GM19452 (cell line): ENCODE measurements around the gene PFKFB4.
"Not testable (repeated sequence)": the region's sequence is repeated elsewhere in the genome, so short reads cannot be mapped to it uniquely, and the experiment has no call there.

Source experiments
- ATAC-seq: cut with Tn5 transposase; IDR thresholded peaks from one replicate; pipeline ENCODE4 v1.9.1; 2021; ENCODE audit not compliant: unreplicated experiment

PFKFB4 gene

DNA sequence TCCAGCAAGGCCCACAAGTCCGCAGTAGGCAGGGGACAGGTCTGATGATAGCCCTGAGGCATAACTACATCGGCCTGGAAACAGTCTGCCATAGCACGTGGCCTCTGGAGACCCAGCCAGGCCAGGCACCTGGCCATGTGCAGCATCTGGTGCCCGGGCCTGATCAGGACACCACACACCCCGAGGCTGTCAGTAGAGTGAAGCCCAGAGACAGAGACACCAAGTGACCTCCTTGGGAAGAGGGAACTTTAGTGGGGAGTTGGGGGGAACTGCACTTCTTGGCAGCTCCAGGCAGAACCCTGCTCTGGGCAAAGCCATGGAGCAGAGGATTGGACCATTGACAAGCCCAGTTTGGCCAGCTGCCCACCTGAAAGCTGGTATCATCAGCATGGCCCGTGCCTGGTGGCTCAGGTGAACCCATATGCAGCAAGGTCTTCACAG is 53.9 kb downstream of the PFKFB4 start:
- ATAC-seq: no peak

DNA sequence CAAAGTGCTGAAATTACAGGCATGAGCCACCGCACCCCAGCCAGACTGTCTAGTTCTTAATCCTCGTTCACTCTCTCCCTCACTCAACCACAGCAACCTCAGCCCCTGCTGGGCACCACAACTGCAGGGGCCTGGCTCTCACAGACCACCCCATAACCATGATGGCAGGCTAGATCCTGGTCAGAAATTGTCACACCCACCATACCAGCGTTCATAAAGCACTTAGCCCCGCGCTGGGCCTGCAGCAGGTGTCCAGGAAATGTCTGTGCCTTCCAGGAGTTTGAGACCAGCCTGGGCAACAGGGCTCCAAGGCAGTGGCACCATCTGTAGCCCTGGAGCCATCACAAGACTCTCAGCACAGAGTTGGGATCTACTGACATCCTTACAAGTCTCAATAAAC is 54.5 kb downstream of the PFKFB4 start:
- no peak for ATAC-seq

DNA sequence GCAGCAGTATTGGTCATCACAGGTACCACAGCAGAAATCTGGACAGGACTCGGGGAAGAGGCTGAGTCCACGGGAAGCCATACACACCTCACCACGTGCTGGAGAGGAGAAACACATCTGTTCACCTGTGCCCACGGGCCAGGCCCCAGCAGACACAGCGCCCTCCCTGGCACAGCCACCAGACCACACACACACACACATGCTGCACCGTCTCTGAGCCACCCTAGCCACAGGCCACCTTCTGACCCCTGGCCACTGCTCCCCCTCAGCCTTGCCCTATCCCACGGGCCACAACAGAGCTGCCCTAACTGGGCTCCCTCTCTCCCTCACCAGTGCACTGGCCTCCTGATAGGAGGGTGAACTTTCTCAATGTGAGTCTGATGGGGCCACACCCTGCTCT is 55.4 kb downstream of the PFKFB4 start:
- ATAC-seq: no peak

DNA sequence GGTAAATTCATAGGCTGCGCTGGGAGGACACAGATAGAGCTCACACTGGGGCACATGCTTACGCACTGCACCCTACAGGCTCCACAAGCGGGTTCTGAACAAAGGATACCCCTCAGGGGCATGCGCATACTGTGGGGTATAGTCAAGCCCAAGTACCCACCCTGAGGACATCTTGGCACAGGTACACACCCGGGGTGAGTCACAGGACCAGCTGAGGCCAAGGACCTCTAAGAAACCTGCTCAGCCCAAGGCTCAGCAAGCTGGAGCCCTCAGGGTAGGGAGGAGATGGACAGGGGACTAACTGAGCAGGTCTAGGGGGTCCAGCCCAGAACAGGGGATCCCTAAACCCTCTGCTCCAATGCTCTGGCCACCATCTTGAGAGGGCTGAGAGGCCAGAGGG is 55.9 kb downstream of the PFKFB4 start:
- ATAC-seq: no peak

DNA sequence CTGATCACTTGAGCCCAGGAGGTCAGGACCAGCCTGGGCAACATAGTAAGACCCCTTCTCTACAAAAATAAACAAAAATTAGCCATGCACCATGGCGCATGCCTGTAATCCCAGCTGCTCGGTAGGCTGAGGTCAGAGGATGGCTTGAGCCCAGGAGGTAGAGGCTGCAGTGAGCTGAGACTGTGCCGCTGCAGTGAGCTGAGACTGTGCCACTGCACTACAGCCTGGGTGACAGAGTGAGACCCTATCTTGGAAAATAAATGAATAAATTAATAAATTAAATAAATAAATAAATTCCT is 63.5 kb downstream of the PFKFB4 start:
- no peak for ATAC-seq

DNA sequence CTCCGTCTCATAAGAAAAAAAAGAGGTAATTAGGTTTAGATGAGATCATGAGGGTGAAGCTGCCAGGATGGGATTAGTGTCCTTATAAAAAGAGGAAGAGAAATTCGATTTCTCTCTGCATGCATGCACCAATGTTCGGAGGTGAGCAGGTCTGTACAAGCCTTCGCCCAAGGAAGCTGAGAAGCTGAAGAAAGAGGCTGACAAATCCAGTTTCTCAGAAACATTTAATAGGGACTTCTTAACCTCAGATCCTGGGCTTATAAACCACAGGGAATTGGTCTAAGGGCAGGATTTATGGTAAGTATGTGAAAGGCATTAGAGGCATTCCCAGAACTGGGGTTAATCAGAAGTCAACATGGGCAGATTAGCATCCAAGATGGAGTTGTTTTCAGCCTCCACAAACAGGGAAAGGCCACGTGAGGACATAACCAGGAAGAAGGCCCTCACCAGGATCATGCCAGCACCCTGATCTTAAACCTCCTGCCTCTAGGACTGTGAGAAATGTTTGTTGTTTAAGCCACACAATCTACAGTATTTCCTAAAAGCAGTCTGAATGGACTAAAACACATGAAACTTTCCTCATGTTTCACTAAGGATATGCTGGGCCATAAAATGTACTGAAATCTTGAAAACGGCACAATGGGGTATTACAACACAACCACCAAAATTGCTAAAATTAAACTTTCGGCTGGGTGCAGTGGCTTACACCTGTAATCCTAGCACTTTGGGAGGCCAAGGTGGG is 64.0 kb downstream of the PFKFB4 start:
- ATAC-seq: no peak

DNA sequence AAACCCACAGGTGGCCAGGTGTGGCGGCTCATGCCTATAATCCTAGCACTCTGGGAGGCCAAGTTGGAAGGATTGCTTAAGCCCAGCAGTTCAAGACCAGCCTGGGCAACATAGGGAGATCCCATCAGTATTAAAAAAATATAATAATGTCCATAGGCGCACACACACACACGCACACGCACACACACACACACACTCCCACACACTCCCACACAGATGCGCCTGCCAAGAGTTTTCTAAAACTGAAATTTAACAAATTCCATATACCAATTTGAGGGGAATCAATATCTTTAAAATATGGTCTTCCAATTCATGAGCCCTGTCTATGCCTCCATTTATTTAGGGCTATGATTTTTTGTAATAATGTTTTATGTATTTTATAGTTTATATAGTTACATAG is 69.7 kb downstream of the PFKFB4 start:
- no peak for ATAC-seq

DNA sequence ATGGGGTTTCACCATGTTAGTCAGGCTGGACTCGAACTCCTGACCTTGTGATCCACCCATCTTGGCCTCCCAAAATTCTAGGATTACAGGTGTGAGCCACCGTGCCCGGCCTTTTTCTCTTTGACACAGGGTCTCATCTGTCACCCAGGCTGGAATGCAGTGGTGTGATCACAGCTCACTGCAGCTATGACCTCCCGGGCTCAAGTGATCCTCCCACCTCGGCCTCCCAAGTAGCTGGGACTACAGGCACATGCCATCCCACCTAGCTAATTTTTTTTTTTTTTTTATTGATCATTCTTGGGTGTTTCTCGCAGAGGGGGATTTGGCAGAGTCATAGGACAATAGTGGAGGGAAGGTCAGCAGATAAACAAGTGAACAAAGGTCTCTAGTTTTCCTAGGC is 73.8 kb downstream of the PFKFB4 start:
- not testable (repeated sequence) for ATAC-seq

DNA sequence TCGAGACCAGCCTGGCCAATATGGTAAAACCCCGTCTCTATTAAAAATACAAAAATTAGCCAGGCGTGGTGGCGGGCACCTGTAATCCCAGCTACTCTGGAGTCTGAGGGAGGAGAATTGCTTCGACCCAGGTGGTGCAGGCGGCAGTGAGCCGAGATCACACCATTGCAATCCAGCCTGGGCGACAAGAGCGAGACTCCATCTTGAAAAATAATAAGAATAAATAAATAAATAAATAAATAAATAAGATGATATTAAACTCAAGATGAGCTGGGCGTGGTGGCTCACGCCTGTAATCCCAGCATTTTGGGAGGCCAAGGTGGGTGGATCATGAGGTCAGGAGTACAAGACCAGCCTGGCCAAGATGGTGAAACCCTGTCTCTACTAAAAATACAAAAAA is 75.7 kb downstream of the PFKFB4 start:
- ATAC-seq: not testable (repeated sequence)

DNA sequence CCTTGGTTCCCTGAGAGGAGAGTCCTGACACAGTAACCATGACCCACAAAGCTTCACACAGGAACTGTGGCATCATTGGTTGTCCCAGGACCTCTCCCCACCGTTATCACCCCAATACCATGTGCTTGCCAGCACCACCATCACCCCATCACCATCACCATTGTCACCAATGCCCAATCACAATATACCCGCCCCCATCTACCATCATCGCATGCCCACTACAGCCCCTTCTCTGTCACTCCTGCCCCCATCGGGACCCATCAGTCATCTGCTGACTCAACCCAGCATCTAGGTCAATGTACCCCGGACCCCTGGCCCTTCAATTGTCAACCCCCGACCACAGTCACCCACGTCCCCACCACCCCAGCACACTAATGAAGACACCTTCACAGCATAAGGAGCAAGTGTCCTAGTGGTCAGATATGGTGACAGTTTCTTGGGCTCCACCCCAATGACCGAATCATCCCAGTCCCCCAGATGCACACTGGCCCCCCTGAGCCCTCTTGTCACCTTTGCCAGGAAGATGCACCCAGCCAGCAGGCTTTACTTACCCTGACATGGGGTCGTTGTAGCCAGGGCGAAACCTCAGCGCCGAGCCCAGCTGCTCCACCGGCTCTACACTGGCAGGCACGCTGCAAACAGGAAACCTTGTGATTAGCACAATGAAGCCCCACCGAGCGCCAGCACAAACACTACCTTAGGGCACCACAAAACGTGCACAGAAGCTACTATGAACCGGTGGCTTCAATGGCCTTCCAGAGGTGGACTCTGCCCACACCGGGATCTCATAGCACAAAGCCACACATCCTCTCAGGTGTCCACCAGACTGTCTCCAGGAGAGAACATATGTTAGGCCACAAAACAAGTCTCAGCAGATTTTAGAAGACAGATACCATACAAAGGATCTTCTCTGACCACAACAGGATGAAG is 77.7 kb downstream of the PFKFB4 start:
- no peak for ATAC-seq

DNA sequence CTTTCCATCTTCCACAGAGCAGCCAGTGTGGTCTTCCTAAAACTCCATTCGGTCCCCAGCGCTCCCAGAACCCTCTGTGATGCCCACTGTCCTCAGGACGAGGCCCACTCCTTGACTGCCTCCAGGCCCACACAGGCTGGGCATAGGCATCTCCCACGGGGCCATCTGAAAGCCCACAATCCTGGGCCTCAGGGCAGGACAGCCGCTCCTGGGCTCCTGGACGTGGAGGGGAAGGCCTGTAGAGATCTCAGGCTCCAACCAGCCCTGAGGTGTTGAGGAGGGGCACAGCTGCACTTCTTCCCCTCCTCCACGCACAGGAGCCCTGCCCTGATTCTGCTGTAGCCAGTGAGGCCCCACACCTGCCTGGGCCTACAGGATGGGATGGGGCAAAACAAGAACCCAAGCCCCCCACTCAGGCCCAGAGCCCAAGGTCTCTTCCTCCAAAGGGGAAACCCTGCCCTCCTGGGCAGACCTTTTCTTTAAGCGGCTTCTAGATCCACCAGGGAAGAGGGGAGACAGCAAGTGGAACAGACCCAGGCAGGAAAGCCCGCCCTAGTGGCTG is 78.6 kb downstream of the PFKFB4 start:
- no peak for ATAC-seq

DNA sequence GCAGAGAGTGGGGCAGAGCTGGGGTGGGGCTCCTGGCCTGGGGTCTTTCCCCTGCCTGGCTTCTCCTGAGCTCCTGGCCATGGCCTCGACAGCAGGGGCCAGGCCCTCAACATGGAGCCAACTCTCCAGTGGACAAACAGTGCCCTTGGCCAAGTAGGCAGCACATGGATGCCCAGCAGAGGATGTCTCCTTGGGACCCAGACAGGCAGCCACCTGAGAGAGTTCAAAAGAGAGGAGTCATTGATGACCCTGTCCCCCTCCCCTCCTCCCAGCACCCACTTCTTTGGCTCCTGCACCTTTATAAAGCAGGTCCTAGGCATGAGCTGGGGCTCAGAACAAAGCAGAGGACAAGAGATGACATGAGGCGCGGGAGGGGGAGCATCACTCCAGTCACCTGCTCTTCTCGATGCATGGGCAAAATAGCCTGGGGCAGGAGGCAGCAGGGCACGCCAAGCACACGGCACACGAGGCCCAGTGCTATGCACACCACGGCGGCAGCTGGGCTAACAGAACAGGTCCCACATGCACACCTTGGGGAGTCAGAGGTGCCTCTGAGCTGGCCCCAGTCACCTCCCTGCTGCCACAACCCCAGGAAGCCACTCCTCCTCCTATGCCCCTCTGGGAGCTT is 80.1 kb downstream of the PFKFB4 start:
- no peak for ATAC-seq

DNA sequence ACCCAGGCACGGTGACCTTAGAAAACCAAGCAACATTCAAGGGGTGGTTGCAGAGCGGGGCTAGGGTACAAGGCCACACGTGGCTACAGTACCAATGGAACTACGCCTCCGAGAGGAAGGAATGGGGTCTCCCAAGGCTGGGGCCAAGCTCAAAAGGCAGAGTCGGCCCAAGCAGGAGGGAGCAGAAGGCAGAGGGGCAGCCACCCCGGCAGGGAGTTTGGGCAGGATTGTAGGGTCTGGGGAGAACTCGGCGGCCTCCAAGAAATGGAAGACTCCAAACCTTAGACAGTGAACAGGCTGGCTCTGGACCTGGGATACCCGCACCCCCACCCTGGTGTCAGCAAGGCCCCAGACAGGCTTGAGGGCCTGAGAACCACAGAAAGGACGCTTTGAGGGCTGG is 81.4 kb downstream of the PFKFB4 start:
- no peak for ATAC-seq

DNA sequence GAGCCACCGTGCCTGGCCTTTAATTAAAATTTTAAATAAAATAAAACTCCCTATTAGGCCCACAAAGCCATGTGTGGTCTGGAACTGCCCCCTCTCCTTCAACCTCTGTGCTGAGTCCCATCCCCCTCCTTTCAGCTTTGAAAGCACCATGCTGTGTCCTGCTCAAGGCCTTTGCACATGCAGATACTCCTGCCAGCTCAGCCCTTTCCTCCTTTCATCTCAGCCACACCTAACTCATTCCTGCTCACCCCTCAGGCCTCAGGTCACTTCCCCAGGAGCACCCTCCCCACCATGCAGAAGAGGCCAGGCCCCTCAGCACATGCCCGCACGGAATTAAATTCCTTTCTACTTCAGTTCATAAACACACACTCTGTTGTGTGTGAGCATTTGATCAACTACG is 82.0 kb downstream of the PFKFB4 start:
- no peak for ATAC-seq

DNA sequence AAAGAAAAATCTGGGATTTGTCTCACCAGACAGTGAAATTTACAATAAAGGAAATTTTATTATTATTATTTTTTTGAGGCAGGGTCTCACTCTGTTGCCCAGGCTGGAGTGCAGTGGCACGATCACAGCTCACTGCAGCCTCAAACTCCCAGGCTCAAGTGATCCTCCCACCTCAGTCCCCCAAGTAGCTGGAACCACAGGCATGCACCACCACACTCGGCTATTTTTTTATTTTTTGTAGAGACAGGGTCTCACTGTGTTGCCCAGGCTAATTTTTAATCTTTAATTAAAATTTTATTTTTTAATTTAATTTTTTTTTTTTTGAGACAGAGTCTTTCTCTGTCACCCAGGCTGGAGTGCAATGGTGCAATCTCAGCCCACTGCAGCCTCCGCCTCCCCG is 82.6 kb downstream of the PFKFB4 start:
- not testable (repeated sequence) for ATAC-seq

DNA sequence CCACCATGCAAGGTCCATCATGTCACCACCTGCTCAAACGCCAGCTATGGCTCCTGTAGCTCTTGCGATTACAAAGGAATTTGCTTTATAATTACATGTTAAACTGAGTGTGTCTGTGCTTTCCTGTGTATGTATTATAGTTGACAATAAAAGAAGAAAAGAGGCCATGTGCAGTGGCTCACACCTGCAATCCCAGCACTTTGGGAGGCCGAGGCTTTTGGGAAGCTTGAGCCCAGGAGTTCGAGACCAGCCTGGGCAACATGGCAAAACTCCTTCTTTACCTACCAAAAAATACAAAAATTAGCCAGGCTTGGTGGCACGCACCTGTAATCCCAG is 83.0 kb downstream of the PFKFB4 start:
- ATAC-seq: no peak

DNA sequence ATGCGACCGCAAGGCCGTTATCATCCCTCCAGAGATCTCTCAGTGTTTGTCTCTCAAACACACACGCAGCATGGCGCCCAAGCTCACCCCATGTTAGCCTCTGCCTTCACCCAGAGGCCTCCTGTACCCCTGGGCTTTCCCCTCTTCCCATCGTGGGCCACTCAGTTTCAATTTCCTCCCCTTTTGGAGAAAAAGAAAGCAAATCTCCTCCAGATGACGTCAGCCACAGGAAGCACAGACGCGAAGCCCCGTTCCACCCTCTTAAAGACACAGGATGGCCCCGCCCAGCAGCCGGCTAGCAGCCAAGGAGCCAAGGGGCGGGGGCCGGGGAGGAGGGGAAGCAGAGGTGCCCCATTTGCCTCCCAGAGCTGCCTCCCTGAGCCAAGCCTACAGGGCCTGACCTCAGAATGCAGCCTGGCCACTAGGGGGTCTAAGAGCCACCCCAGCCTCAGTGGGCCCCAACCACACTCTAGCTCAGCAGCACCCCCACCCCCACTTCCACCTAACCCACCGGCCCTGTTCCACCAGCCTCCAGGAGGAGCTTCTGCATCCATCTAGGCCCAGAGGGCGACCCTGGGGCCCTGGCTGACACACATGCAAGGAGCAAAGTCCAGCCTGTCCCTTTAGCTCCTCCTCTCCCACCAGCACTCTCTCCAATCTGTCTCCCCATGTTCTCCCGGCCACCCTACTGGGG is 83.5 kb downstream of the PFKFB4 start:
- ATAC-seq: peak; percentile 82

DNA sequence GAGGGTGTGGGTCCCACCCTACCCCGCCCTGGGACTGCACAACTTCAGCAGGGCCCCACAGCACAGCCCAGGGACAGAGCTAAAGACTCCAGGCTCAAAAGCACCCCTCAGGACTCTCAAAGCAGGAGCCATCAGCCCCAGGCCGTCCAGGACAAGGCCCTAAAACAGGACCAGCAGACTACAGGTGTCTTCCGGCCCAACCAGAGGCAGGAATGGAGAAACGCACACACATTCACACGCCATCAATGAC is 84.0 kb downstream of the PFKFB4 start:
- ATAC-seq: peak; percentile 16

DNA sequence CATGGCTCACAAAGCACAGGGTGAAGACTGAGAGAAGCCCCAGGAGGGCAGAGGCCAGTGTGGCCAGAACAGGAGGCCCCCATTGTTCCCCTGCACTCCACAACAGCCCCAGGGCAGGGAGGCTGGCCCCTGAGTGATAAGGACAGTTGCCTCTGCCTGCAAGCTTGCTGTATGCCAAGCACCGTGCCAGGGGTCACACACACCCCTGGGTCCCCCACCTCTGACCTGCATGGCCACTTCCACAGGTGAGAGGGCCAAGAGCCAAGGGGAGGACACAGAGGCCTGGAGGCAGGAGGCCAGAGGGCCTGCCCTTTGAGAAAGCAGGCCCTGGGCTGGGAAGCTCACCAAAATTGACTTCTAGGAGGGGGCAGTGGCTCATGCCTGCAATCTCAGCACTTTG is 86.3 kb downstream of the PFKFB4 start:
- ATAC-seq: no peak

DNA sequence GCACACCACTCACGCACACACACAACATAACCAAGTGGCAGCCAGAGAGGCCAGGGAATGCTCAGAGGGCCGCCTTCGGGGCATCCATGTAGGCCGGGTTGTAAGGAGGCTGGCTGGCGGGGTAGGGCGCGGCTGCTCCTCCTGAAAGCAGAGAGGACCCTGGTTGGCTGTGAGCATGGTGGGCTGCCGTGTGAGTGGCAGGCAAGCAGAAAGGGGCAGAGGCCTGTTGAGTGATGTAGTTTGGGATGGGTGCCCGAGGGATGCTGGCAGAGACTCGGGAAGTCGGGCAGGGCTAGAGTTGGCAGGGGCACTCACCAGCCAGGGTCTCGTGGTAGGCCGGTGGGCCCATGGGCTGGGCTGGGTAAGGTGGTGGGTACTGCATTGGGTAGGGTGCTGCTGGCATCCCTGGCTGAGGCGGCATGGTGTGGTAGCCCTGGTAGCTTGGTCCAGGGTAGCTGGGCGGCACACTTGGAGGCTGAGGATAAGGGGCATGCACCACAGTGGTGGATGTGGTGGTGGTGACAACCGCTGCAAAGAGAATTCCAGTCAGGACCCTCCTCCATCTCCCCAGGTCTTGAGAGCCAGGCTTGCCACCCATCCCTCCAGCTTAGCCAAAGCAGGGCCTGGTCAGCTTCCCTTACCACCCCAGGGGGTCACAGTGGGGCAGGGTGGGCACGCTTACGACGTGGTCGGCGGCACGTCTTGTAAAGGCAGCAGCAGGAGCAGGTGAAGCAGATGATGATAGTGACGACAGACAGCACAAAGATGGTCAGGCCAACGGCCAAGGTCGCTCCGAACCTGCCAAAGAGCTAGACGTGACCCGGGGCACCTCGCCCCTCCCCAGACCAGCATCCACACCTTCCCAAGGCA is 87.3 kb downstream of the PFKFB4 start:
- ATAC-seq: no peak

DNA sequence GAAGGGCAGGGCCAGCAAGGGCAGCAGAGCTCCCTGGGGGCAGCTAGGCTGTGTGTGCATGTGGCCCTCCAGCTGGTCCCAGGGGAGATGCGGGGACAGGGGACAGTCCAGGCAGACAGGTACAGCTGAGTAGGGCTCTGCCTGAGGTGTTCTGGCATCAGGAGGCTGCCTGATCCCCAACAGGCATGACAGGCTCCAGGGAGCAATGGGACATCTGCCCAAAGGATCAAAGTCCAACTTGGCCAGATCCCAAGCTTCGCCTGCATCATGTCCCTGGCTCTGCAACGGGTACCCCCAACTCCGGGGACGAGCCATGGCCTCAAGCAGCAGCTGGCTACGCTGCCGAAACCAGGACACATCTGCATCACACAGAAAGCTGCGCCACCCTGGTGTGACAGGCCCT is 88.3 kb downstream of the PFKFB4 start:
- ATAC-seq: no peak
